ENCODE data around the gene ZNF837.
A peak's percentile ranks its signal among the peaks of the same experiment; 100 is the strongest.

DNA sequence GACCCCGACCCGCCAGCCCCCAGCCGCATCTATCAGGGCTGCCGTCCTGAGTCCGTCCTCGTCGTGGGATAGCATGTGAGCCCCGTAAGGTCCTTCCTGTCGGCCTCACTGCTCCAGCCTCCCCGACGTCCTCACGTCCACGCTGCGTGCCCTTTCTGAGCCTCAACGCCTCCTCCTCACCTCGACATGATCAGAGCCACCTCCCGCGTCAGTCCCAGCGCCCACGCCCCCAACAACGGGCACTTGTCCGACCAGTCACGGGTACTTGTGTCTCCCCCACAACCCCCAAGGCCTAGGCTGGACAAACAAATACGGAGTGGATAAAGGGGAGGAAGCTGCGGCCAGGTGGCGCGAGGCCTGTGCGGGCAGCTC lies 18.9 kb downstream of the ZNF837 start:
- TF ChIP-seq, protein P1, sequence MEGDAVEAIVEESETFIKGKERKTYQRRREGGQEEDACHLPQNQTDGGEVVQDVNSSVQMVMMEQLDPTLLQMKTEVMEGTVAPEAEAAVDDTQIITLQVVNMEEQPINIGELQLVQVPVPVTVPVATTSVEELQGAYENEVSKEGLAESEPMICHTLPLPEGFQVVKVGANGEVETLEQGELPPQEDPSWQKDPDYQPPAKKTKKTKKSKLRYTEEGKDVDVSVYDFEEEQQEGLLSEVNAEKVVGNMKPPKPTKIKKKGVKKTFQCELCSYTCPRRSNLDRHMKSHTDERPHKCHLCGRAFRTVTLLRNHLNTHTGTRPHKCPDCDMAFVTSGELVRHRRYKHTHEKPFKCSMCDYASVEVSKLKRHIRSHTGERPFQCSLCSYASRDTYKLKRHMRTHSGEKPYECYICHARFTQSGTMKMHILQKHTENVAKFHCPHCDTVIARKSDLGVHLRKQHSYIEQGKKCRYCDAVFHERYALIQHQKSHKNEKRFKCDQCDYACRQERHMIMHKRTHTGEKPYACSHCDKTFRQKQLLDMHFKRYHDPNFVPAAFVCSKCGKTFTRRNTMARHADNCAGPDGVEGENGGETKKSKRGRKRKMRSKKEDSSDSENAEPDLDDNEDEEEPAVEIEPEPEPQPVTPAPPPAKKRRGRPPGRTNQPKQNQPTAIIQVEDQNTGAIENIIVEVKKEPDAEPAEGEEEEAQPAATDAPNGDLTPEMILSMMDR (IDR thresholded peaks at IDR 0.05), result no peak
- TF ChIP-seq CREB1 (CRISPR knock-in tag; IDR thresholded peaks at IDR 0.05), result no peak
- peak; percentile 10; the same call in 1 of the 2 replicates for TF ChIP-seq NFE2L1 (CRISPR knock-in tag; IDR thresholded peaks at IDR 0.05)
- no peak for TF ChIP-seq ATF1 (CRISPR knock-in tag; IDR thresholded peaks at IDR 0.05)
- no peak for TF ChIP-seq ZNF423 (CRISPR knock-in tag; IDR thresholded peaks at IDR 0.05)
- TF ChIP-seq, protein P2, sequence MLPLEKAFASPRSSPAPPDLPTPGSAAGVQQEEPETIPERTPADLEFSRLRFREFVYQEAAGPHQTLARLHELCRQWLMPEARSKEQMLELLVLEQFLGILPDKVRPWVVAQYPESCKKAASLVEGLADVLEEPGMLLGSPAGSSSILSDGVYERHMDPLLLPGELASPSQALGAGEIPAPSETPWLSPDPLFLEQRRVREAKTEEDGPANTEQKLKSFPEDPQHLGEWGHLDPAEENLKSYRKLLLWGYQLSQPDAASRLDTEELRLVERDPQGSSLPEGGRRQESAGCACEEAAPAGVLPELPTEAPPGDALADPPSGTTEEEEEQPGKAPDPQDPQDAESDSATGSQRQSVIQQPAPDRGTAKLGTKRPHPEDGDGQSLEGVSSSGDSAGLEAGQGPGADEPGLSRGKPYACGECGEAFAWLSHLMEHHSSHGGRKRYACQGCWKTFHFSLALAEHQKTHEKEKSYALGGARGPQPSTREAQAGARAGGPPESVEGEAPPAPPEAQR (CRISPR knock-in tag; IDR thresholded peaks at IDR 0.05), result no peak
- no peak for TF ChIP-seq ZNF138 (CRISPR knock-in tag; conservative IDR thresholded peaks at IDR 0.05)
- no peak for TF ChIP-seq ESRRA (CRISPR knock-in tag; IDR thresholded peaks at IDR 0.05; ENCODE audit: borderline replicate concordance)
- TF ChIP-seq, protein P3, sequence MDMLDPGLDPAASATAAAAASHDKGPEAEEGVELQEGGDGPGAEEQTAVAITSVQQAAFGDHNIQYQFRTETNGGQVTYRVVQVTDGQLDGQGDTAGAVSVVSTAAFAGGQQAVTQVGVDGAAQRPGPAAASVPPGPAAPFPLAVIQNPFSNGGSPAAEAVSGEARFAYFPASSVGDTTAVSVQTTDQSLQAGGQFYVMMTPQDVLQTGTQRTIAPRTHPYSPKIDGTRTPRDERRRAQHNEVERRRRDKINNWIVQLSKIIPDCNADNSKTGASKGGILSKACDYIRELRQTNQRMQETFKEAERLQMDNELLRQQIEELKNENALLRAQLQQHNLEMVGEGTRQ (CRISPR knock-in tag; IDR thresholded peaks at IDR 0.05), result no peak
- TF ChIP-seq ETV6 (CRISPR knock-in tag; IDR thresholded peaks at IDR 0.05), result peak; percentile 15; the same call in 1 of the 2 replicates
